Tibial nerve (tissue), 4 donors: ENCODE measurements around the gene BNIP2. TPM values are rescaled to one million over a fixed set of nuclear protein-coding genes. Genes with fewer than 3 reads are reported as not detected.

Source experiments
- DNase-seq, 2 donors: peaks; one replicate each; pipeline ENCODE4 v3.0.0-alpha.2; 2019; ENCODE audit warnings: low spot score in 2 of 2
- H3K27ac ChIP-seq, 4 donors: fragments of 200-600 bp; sonication (generic) in 3 of 4; one replicate each; pipeline ENCODE4 v1.5.1; 2017 to 2019; ENCODE audit warnings: mild to moderate bottlenecking in 1 of 4
- H3K27me3 ChIP-seq, 2 donors: fragments of 200-600 bp; sonication (generic) in 1 of 2; one replicate each; pipeline versions ENCODE4 v1.5.1 to v1.6.0; 2017 to 2019
- H3K36me3 ChIP-seq, 3 donors: fragments of 200-600 bp; sonication (generic); one replicate each; pipeline ENCODE4 v1.5.1; 2018 to 2019
- H3K4me1 ChIP-seq, 4 donors: fragments of 200-600 bp; sonication (generic) in 3 of 4; one replicate each; pipeline ENCODE4 v1.5.1; 2017 to 2019
- H3K4me3 ChIP-seq, 4 donors: fragments of 200-600 bp; sonication (generic) in 3 of 4; one replicate each; pipeline ENCODE4 v1.5.1; 2017 to 2019; ENCODE audit warnings: mild to moderate bottlenecking in 1 of 4, moderate library complexity in 1 of 4
- H3K9me3 ChIP-seq, 4 donors: fragments of 200-600 bp; sonication (generic) in 3 of 4; one replicate each; pipeline ENCODE4 v1.5.1; 2017 to 2019
- CTCF ChIP-seq, 5 experiments: fragments of 200-600 bp in 3 of 5; fragments of 450-650 bp in 2 of 5; sonication (generic) in 3 of 5; IDR thresholded peaks; one replicate each; pipeline ENCODE4 v1.5.1; 2016 to 2019; ENCODE audit warnings: antibody characterized with exemption in 5 of 5, mild to moderate bottlenecking in 3 of 5, moderate library complexity in 2 of 5
- EP300 ChIP-seq, 2 donors: sonication (generic); formaldehyde crosslinking; IDR thresholded peaks; one replicate each; pipeline ENCODE4 v1.6.1; 2017; ENCODE audit warnings: antibody characterized with exemption in 2 of 2, mild to moderate bottlenecking in 1 of 2
- POLR2A ChIP-seq, 2 donors: fragments of 450-650 bp; IDR thresholded peaks; one replicate each; pipeline ENCODE4 v1.6.1; 2017; ENCODE audit warnings: antibody characterized with exemption in 2 of 2, mild to moderate bottlenecking in 2 of 2, moderate library complexity in 2 of 2
- WGBS, 2 donors: methylation state at CpG; one replicate each; pipeline ENCODE4 v1.1.5; 2018; 5-methylcytosine and 5-hydroxymethylcytosine counted together
- total RNA-seq, 4 donors: library from RNA; depleted of rRNA; stranded (reverse); fragments of >200 nt; gene quantifications; one replicate each; pipeline ENCODE4 v1.1.0, GENCODE V29; 2016

BNIP2 gene
- total RNA-seq, 4 donors from 2014 or later: 131 to 250 (median 184) TPM

- H3K27ac ChIP-seq: no peak overlapping the region
- no peak for TF ChIP-seq CTCF (IDR thresholded peaks at IDR 0.05)
- no peak for TF ChIP-seq EP300 (IDR thresholded peaks at IDR 0.05)
- no peak for TF ChIP-seq POLR2A (IDR thresholded peaks at IDR 0.05)
- no peaks in the 10 kb centered on the region for H3K9me3 ChIP-seq
- no peaks in the 10 kb centered on the region for H3K27me3 ChIP-seq
- WGBS, 2 donors: 60 to 61% methylated on average over 7 of the region's 7 CpGs
- H3K36me3 ChIP-seq: no peaks in the 10 kb centered on the region
- H3K4me3 ChIP-seq: no peak overlapping the region
- DNase-seq: no peak
- no peaks in the 10 kb centered on the region for H3K4me1 ChIP-seq
Measured at GRCh38 chr15:59722476-59722875, 33.4 kb upstream of the BNIP2 start.

DNA sequence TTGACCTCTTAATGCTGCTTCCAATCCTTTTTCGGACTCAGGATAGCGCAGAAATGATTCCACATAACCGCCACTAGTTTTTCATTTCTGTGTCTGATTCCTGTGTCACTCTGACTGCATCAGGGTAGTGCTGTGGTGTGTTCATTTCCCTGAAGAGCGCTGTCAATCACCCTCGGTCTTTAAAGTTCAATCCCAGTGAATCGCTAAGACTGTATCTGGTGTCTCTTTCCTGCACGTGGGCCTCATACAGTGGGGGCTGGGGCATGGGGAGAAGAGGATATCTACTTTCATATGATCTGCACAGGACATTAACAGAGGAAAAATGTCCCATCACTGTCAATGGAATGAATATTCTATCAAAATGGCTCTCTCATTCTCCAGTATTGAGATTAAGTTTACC lies 32.9 kb upstream of the BNIP2 start:
- TF ChIP-seq CTCF (IDR thresholded peaks at IDR 0.05) (no peak), EP300 (IDR thresholded peaks at IDR 0.05) (no peak)
- Histone ChIP-seq H3K27me3 (no peaks in the 10 kb centered on the region), H3K9me3 (no peaks in the 10 kb centered on the region), H3K4me1 (no peaks in the 10 kb centered on the region), H3K27ac (no peak overlapping the region), H3K36me3 (no peaks in the 10 kb centered on the region), H3K4me3 (no peak overlapping the region)
- 73 to 77% methylated on average over 7 of the region's 7 CpGs for WGBS, 2 donors
- DNase-seq: no peak

DNA sequence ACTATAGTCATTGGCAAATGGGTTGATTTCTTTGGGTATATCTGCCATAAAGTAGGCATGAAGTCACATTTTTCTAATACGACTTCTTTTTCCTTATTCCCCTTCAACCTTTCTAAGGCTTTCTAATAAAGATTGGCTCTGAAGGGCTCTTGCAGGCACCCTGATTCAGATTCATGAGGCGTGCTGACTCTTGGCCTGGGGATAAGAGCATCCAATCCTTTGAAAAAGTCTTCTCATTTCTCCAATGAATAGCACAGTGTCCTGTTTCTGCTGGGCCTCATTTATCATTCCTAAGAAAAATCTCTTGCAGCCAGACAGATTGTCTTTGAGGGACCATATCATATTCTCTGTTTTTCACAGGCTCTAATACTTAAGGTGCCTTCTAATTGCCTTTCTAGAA lies 32.3 kb upstream of the BNIP2 start:
- Histone ChIP-seq H3K4me3 (no peak overlapping the region), H3K9me3 (peaks cover 0 to 3% (median 0%) of the 10 kb centered on the region in 4 donors), H3K27me3 (no peaks in the 10 kb centered on the region), H3K27ac (no peak overlapping the region), H3K4me1 (no peaks in the 10 kb centered on the region), H3K36me3 (no peaks in the 10 kb centered on the region)
- DNase-seq: no peak
- TF ChIP-seq CTCF (IDR thresholded peaks at IDR 0.05): no peak
- TF ChIP-seq POLR2A (IDR thresholded peaks at IDR 0.05): no peak
- TF ChIP-seq EP300 (IDR thresholded peaks at IDR 0.05): no peak
- 47 to 49% methylated on average over 2 of the region's 2 CpGs for WGBS, 2 donors

- TF ChIP-seq CTCF (IDR thresholded peaks at IDR 0.05) (no peak), EP300 (IDR thresholded peaks at IDR 0.05) (no peak), POLR2A (IDR thresholded peaks at IDR 0.05) (no peak)
- no peak for DNase-seq
Measured at GRCh38 chr15:59713177-59713576, 24.1 kb upstream of the BNIP2 start.

GRCh38 chr15:59711451-59712243 lies 22.5 kb upstream of the BNIP2 start:
- no peak overlapping the region for H3K27ac ChIP-seq
- DNase-seq: no peak
- H3K27me3 ChIP-seq: no peaks in the 10 kb centered on the region
- H3K9me3 ChIP-seq: peaks cover 0 to 8% (median 0%) of the 10 kb centered on the region in 4 donors
- TF ChIP-seq POLR2A (IDR thresholded peaks at IDR 0.05): no peak
- TF ChIP-seq EP300 (IDR thresholded peaks at IDR 0.05): no peak
- no peak for TF ChIP-seq CTCF (IDR thresholded peaks at IDR 0.05)
- no peaks in the 10 kb centered on the region for H3K4me1 ChIP-seq
- no peak overlapping the region for H3K4me3 ChIP-seq
- no peaks in the 10 kb centered on the region for H3K36me3 ChIP-seq
- 30 to 40% methylated on average over 4 of the region's 4 CpGs for WGBS, 2 donors

More at GRCh38 chr15:59713177-59713576, 24.1 kb upstream of the BNIP2 start:
- Histone ChIP-seq H3K4me3 (no peak overlapping the region), H3K4me1 (no peaks in the 10 kb centered on the region), H3K36me3 (no peaks in the 10 kb centered on the region), H3K27ac (no peak overlapping the region), H3K27me3 (no peaks in the 10 kb centered on the region), H3K9me3 (peaks cover 0 to 3% (median 0%) of the 10 kb centered on the region in 4 donors)
- 84 to 90% methylated on average over 3 of the region's 3 CpGs for WGBS, 2 donors
